CD4-positive, alpha-beta T cell treated with Interleukin-4 for 4 hours (primary cell): ENCODE measurements around the gene PTPRQ.
"Not testable (repeated sequence)": the region's sequence is repeated elsewhere in the genome, so short reads cannot be mapped to it uniquely, and the experiment has no call there.

ENCODE experiments used
- DNase-seq: peaks from one replicate; pipeline ENCODE4 v3.0.0-alpha.2; 2020

The PTPRQ gene

GRCh38 chr12:80472236-80472635 lies 28.2 kb downstream of the PTPRQ start:
- no peak for DNase-seq

GRCh38 chr12:80472911-80473500 lies 29.0 kb downstream of the PTPRQ start:
- no peak for DNase-seq

GRCh38 chr12:80477521-80478145 lies 33.6 kb downstream of the PTPRQ start:
- DNase-seq, result not testable (repeated sequence)

- DNase-seq, result no peak
These were observed 40.7 kb downstream of the PTPRQ start for GRCh38 chr12:80484746-80485145.

- no peak for DNase-seq
These were observed 41.4 kb downstream of the PTPRQ start for GRCh38 chr12:80485222-80485987.

GRCh38 chr12:80490329-80490728 lies 46.3 kb downstream of the PTPRQ start:
- no peak for DNase-seq

- DNase-seq, result no peak
These were observed 47.1 kb downstream of the PTPRQ start for GRCh38 chr12:80491166-80491565.

- DNase-seq, result no peak
These were observed 49.4 kb downstream of the PTPRQ start for GRCh38 chr12:80493466-80493865.

- no peak for DNase-seq
These were observed 50.8 kb downstream of the PTPRQ start for GRCh38 chr12:80494836-80495235.

- no peak for DNase-seq
These were observed 54.2 kb downstream of the PTPRQ start for GRCh38 chr12:80498059-80498728.

- no peak for DNase-seq
These were observed 60.5 kb downstream of the PTPRQ start for GRCh38 chr12:80504389-80505163.

GRCh38 chr12:80509781-80510556 lies 65.9 kb downstream of the PTPRQ start:
- DNase-seq, result no peak

GRCh38 chr12:80512781-80513180 lies 68.7 kb downstream of the PTPRQ start:
- DNase-seq, result no peak

GRCh38 chr12:80513211-80513610 lies 69.2 kb downstream of the PTPRQ start:
- DNase-seq, result no peak

GRCh38 chr12:80517655-80518054 lies 73.6 kb downstream of the PTPRQ start:
- DNase-seq, result no peak

- no peak for DNase-seq
These were observed 87.6 kb downstream of the PTPRQ start for GRCh38 chr12:80531646-80532045.

- no peak for DNase-seq
These were observed 95.0 kb downstream of the PTPRQ start for GRCh38 chr12:80539029-80539428.

GRCh38 chr12:80549298-80549697 lies 105.3 kb downstream of the PTPRQ start:
- no peak for DNase-seq

GRCh38 chr12:80551897-80552296 lies 107.9 kb downstream of the PTPRQ start:
- DNase-seq, result no peak

- no peak for DNase-seq
These were observed 109.3 kb downstream of the PTPRQ start for GRCh38 chr12:80553316-80553715.

- DNase-seq, result no peak
These were observed 112.5 kb downstream of the PTPRQ start for GRCh38 chr12:80556566-80556965.

- no peak for DNase-seq
These were observed 115.7 kb downstream of the PTPRQ start for GRCh38 chr12:80559766-80560165.
